B cell (primary cell): ENCODE measurements around the gene RETREG1.
A peak's percentile ranks its signal among the peaks of the same experiment; 100 is the strongest.

Source experiments
- EZH2 ChIP-seq: IDR thresholded peaks from 2 replicates; pipeline ENCODE4 v1.6.1; 2012; ENCODE audit warnings: borderline replicate concordance, low read depth, mild to moderate bottlenecking, moderate library complexity, low read length; ENCODE audit not compliant: insufficient read depth, poor library complexity, severe bottlenecking
- TF ChIP-seq, protein P1 (sequence below): fragments of 200-600 bp; IDR thresholded peaks from one replicate; pipeline ENCODE4 v1.8.0; 2022; ENCODE audit warnings: antibody characterized with exemption, mild to moderate bottlenecking

DNA sequence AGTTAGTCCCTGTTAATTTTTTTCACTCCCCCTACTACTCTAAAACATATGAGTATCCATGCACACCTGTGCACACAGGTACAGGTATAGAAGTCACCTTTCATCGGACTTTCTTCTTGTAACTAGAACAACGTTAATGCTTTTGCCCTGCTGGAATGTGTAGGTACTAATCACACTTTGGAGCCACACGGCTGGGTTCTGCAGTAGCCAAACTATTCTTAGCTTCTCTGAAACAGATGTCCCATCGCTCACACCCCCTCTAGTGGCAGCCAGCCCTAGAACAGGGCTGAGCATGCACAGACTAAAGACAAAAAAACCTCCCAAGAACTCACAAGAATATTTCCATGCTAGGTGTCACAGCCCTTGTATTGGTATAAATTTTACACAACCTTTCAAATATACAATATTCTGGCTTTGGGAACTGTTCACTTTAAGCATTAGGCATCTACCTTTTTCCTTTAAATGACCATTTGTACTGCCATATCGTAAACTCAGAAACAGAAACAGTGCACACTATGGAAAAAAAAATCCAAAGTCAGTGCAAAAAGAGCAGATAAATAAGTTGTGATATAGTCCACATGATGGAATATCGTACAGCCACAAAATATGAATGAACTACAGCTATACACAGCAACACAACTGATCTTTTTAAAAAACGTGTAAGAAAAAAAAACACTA is 64.0 kb downstream of the RETREG1 start:
- no peak for TF ChIP-seq EZH2
- TF ChIP-seq, protein P1, sequence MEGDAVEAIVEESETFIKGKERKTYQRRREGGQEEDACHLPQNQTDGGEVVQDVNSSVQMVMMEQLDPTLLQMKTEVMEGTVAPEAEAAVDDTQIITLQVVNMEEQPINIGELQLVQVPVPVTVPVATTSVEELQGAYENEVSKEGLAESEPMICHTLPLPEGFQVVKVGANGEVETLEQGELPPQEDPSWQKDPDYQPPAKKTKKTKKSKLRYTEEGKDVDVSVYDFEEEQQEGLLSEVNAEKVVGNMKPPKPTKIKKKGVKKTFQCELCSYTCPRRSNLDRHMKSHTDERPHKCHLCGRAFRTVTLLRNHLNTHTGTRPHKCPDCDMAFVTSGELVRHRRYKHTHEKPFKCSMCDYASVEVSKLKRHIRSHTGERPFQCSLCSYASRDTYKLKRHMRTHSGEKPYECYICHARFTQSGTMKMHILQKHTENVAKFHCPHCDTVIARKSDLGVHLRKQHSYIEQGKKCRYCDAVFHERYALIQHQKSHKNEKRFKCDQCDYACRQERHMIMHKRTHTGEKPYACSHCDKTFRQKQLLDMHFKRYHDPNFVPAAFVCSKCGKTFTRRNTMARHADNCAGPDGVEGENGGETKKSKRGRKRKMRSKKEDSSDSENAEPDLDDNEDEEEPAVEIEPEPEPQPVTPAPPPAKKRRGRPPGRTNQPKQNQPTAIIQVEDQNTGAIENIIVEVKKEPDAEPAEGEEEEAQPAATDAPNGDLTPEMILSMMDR, result peak; percentile 73
